H9 (cell line): ENCODE measurements around the gene ELFN1. TPM values are rescaled to one million over a fixed set of nuclear protein-coding genes. Genes with fewer than 3 reads are reported as not detected.
A peak's percentile ranks its signal among the peaks of the same experiment; 100 is the strongest.

Source experiments
- DNase-seq: peaks from one replicate; pipeline ENCODE4 v3.0.0-alpha.2; 2017
- H2AFZ ChIP-seq: one replicate; pipeline ENCODE4 v1.6.1; 2013; ENCODE audit warnings: mild to moderate bottlenecking, low read length, control low read depth, moderate library complexity
- H2AK5ac ChIP-seq: 2 replicates; pipeline ENCODE4 v1.6.1; 2013; ENCODE audit warnings: low read length, control low read depth, mixed read lengths; ENCODE audit not compliant: insufficient read length
- H2BK120ac ChIP-seq: one replicate; pipeline ENCODE4 v1.6.1; 2013; ENCODE audit warnings: low read depth, mild to moderate bottlenecking, low read length, control low read depth, inconsistent platforms; ENCODE audit not compliant: poor library complexity, severe bottlenecking
- H2BK12ac ChIP-seq: 2 replicates; pipeline ENCODE4 v1.6.1; 2013; ENCODE audit warnings: low read length, control low read depth, mixed read lengths, low read depth; ENCODE audit not compliant: insufficient read length
- H2BK15ac ChIP-seq: 2 replicates; pipeline ENCODE4 v1.6.1; 2013; ENCODE audit warnings: low read depth, low read length, control low read depth
- H2BK20ac ChIP-seq: one replicate; pipeline ENCODE4 v1.6.1; 2013; ENCODE audit warnings: low read depth, mild to moderate bottlenecking, low read length, control low read depth, inconsistent platforms; ENCODE audit not compliant: poor library complexity, severe bottlenecking
- H2BK5ac ChIP-seq: 2 replicates; pipeline ENCODE4 v1.6.1; 2013; ENCODE audit warnings: low read length, control low read depth, mixed read lengths; ENCODE audit not compliant: insufficient read length
- H3K14ac ChIP-seq: 2 replicates; pipeline ENCODE4 v1.6.1; 2013; ENCODE audit warnings: low read length, control low read depth; ENCODE audit not compliant: insufficient read depth
- H3K18ac ChIP-seq: 2 replicates; pipeline ENCODE4 v1.6.1; 2013; ENCODE audit warnings: low read depth, mild to moderate bottlenecking, mixed read lengths, low read length, control low read depth; ENCODE audit not compliant: insufficient read length
- H3K23ac ChIP-seq: 2 replicates; pipeline ENCODE4 v1.6.1; 2013; ENCODE audit warnings: low read length, control low read depth, mixed read lengths, low read depth; ENCODE audit not compliant: insufficient read length
- H3K23me2 ChIP-seq: 2 replicates; pipeline ENCODE4 v1.6.1; 2013; ENCODE audit warnings: low read depth, mild to moderate bottlenecking, mixed read lengths, low read length, control low read depth; ENCODE audit not compliant: insufficient read length, poor library complexity, severe bottlenecking
- H3K27ac ChIP-seq: 2 replicates; pipeline ENCODE4 v1.5.1; 2013; ENCODE audit warnings: low read length, control low read depth, mixed read lengths, low read depth; ENCODE audit not compliant: insufficient read length
- H3K27me3 ChIP-seq: 2 replicates; pipeline ENCODE4 v1.6.1; 2013; ENCODE audit warnings: low read length, control low read depth, inconsistent platforms; ENCODE audit not compliant: insufficient read depth
- H3K4ac ChIP-seq: 2 replicates; pipeline ENCODE4 v1.6.1; 2013; ENCODE audit warnings: low read depth, mild to moderate bottlenecking, control low read depth, inconsistent platforms, low read length, moderate library complexity
- H3K4me1 ChIP-seq: 2 replicates; pipeline ENCODE4 v1.6.1; 2013; ENCODE audit warnings: low read length, control low read depth, inconsistent platforms; ENCODE audit not compliant: insufficient read depth
- H3K4me2 ChIP-seq: 2 replicates; pipeline ENCODE4 v1.6.1; 2013; ENCODE audit warnings: low read length, control low read depth, mixed read lengths; ENCODE audit not compliant: insufficient read length, insufficient read depth
- H3K56ac ChIP-seq: 2 replicates; pipeline ENCODE4 v1.6.1; 2013; ENCODE audit warnings: low read depth, mild to moderate bottlenecking, mixed read lengths, low read length, control low read depth; ENCODE audit not compliant: insufficient read length
- H3K79me1 ChIP-seq: 2 replicates; pipeline ENCODE4 v1.6.1; 2013; ENCODE audit warnings: low read depth, mild to moderate bottlenecking, moderate library complexity, low read length, control low read depth, inconsistent platforms; ENCODE audit not compliant: insufficient read depth, poor library complexity, severe bottlenecking
- H3K79me2 ChIP-seq: 2 replicates; pipeline ENCODE4 v1.6.1; 2013; ENCODE audit warnings: low read length, control low read depth, inconsistent platforms; ENCODE audit not compliant: insufficient read depth
- H3K9ac ChIP-seq: 2 replicates; pipeline ENCODE4 v1.6.1; 2013; ENCODE audit warnings: low read length, control low read depth, mixed read lengths; ENCODE audit not compliant: insufficient read length; ENCODE audit errors: extremely low read depth
- H3K9me3 ChIP-seq: one replicate; pipeline ENCODE4 v1.6.1; 2013; ENCODE audit warnings: low read depth, low read length, inconsistent platforms; ENCODE audit not compliant: control insufficient read depth
- H3T11ph ChIP-seq: one replicate; pipeline ENCODE4 v1.6.1; 2013; ENCODE audit warnings: mild to moderate bottlenecking, low read length, control low read depth, inconsistent platforms
- H4K20me1 ChIP-seq: one replicate; pipeline ENCODE4 v1.6.1; 2013; ENCODE audit not compliant: control insufficient read depth, insufficient read length, insufficient read depth
- H4K5ac ChIP-seq: 2 replicates; pipeline ENCODE4 v1.6.1; 2013; ENCODE audit warnings: low read depth, mild to moderate bottlenecking, mixed read lengths, low read length, control low read depth; ENCODE audit not compliant: insufficient read length
- H4K8ac ChIP-seq: replicated peaks from 2 replicates; pipeline ENCODE4 v1.6.1; 2013; ENCODE audit warnings: low read length, control low read depth, mixed read lengths, low read depth; ENCODE audit not compliant: insufficient read length
- H4K91ac ChIP-seq: 2 replicates; pipeline ENCODE4 v1.6.1; 2013; ENCODE audit warnings: low read depth, mild to moderate bottlenecking, moderate library complexity, mixed read lengths, low read length, control low read depth; ENCODE audit not compliant: insufficient read length
- H3K27ac Mint-ChIP-seq, 3 experiments: 2 replicates in 2 of 3; 3 replicates in 1 of 3; pipeline ENCODE4 v1.8.0; 2020 to 2021; ENCODE audit warnings: mixed read lengths in 3 of 3, mild to moderate bottlenecking in 1 of 3, moderate library complexity in 1 of 3
- H3K27me3 Mint-ChIP-seq: 2 replicates; pipeline ENCODE4 v1.8.0; 2021; ENCODE audit warnings: low read depth, mild to moderate bottlenecking, moderate library complexity, mixed read lengths
- H3K36me3 Mint-ChIP-seq, 3 experiments: 2 replicates in 2 of 3; 3 replicates in 1 of 3; pipeline ENCODE4 v1.8.0; 2020 to 2021; ENCODE audit warnings: low read depth in 3 of 3, mixed read lengths in 3 of 3; ENCODE audit not compliant: insufficient read depth in 1 of 3
- H3K4me1 Mint-ChIP-seq, 2 experiments: 2 replicates each; pipeline ENCODE4 v1.8.0; 2020; ENCODE audit warnings: mixed read lengths in 2 of 2
- H3K4me3 Mint-ChIP-seq, 2 experiments: 2 replicates in 1 of 2; 3 replicates in 1 of 2; pipeline ENCODE4 v1.8.0; 2020 to 2021; ENCODE audit warnings: mild to moderate bottlenecking in 2 of 2, mixed read lengths in 2 of 2, moderate library complexity in 1 of 2
- H3K9me3 Mint-ChIP-seq, 2 experiments: 2 replicates in 1 of 2; 3 replicates in 1 of 2; pipeline ENCODE4 v1.8.0; 2020; ENCODE audit warnings: mild to moderate bottlenecking in 2 of 2, mixed read lengths in 2 of 2, moderate library complexity in 1 of 2
- CTCF ChIP-seq: fragments of 200-600 bp; sonication (generic); conservative IDR thresholded peaks from 3 replicates; pipeline ENCODE4 v1.8.0; 2021; ENCODE audit warnings: antibody characterized with exemption, mild to moderate bottlenecking
- WGBS: extraction: QIAGEN DNeasy Blood & Tissue Kit; methylation state at CpG from one replicate; pipeline ENCODE4 v1.1.7; 2013; ENCODE audit warnings: missing lambda C conversion rate, low lambda C conversion rate, mixed read lengths; ENCODE audit not compliant: insufficient read length; ENCODE audit errors: extremely low coverage; 5-methylcytosine and 5-hydroxymethylcytosine counted together
- total RNA-seq: library from RNA; stranded (reverse); gene quantifications from 2 replicates; pipeline ENCODE4 v1.2.1, GENCODE V29; 2021

ELFN1 gene
- total RNA-seq, 1 experiment from 2014 or later, result 3.7 TPM

- H3K18ac ChIP-seq, result no peak overlapping the region
- H4K5ac ChIP-seq, result no peak overlapping the region
- Mint-ChIP-seq H3K4me3 (no peak overlapping the region), H3K27me3 (peaks cover 10% of the 10 kb centered on the region), H3K4me1 (no peaks in the 10 kb centered on the region; a peak in 2 of 4 replicates), H3K36me3 (peaks cover 2 to 7% (median 6%) of the 10 kb centered on the region in 3 experiments), H3K27ac (no peak overlapping the region; a peak in 1 of 7 replicates), H3K9me3 (peaks cover 20% of the 10 kb centered on the region in 2 experiments)
- DNase-seq, result no peak
- H2BK12ac ChIP-seq, result no peak overlapping the region
- H2BK120ac ChIP-seq, result no peak overlapping the region
- H3K9me3 ChIP-seq, result no peaks in the 10 kb centered on the region
- H3K27ac ChIP-seq, result no peak overlapping the region
- H2BK15ac ChIP-seq, result no peak overlapping the region
- no peaks in the 10 kb centered on the region for H3K79me2 ChIP-seq
- H2AK5ac ChIP-seq, result no peak overlapping the region
- no peak overlapping the region for H3K23ac ChIP-seq
- H3K56ac ChIP-seq, result no peak overlapping the region
- TF ChIP-seq CTCF, result peak; percentile 59
- H2AFZ ChIP-seq, result no peak overlapping the region
- H3T11ph ChIP-seq, result no peak overlapping the region
- H4K91ac ChIP-seq, result no peak overlapping the region
- H3K4me2 ChIP-seq, result no peak overlapping the region
- H3K4ac ChIP-seq, result no peak overlapping the region
- H2BK5ac ChIP-seq, result no peak overlapping the region
- no peaks in the 10 kb centered on the region for H4K20me1 ChIP-seq
- no peak overlapping the region for H4K8ac ChIP-seq
- H3K23me2 ChIP-seq, result no peaks in the 10 kb centered on the region
- H3K79me1 ChIP-seq, result no peaks in the 10 kb centered on the region
- H3K27me3 ChIP-seq, result no peaks in the 10 kb centered on the region
- no peak overlapping the region for H3K9ac ChIP-seq
- H3K14ac ChIP-seq, result no peak overlapping the region; the same call in 1 of the 2 replicates
- WGBS, result no CpG with 5 or more reads among the region's 21 CpGs
- H3K4me1 ChIP-seq, result no peaks in the 10 kb centered on the region
- H2BK20ac ChIP-seq, result no peak overlapping the region
These were observed 29.5 kb upstream of the ELFN1 start for GRCh38 chr7:1640376-1641172.
